Upper lobe of left lung (tissue), 4 donors: Measurements from ENCODE around the gene LILRB2.
"Not testable (repeated sequence)": the region's sequence is repeated elsewhere in the genome, so short reads cannot be mapped to it uniquely, and the experiment has no call there.

Experiments used
- CTCF ChIP-seq, 6 experiments: fragments of 450-650 bp in 4 of 6; fragments of 200-600 bp in 2 of 6; sonication (generic) in 2 of 6; IDR thresholded peaks; one replicate each; pipeline ENCODE4 v1.5.1; 2016 to 2019; ENCODE audit warnings: antibody characterized with exemption in 6 of 6
- EP300 ChIP-seq, 4 donors: sonication (generic); formaldehyde crosslinking; IDR thresholded peaks; one replicate each; pipeline ENCODE4 v1.5.1; 2017; ENCODE audit warnings: antibody characterized with exemption in 4 of 4, control low read depth in 2 of 4
- POLR2A ChIP-seq, 4 donors: fragments of 450-650 bp; IDR thresholded peaks; one replicate each; pipeline ENCODE4 v1.5.1; 2016 to 2017; ENCODE audit warnings: antibody characterized with exemption in 4 of 4, mild to moderate bottlenecking in 2 of 4
- POLR2AphosphoS5 ChIP-seq, 2 donors: sonication (generic); formaldehyde crosslinking; IDR thresholded peaks; one replicate each; pipeline ENCODE4 v1.5.1; 2017; ENCODE audit warnings: antibody characterized with exemption in 2 of 2

DNA sequence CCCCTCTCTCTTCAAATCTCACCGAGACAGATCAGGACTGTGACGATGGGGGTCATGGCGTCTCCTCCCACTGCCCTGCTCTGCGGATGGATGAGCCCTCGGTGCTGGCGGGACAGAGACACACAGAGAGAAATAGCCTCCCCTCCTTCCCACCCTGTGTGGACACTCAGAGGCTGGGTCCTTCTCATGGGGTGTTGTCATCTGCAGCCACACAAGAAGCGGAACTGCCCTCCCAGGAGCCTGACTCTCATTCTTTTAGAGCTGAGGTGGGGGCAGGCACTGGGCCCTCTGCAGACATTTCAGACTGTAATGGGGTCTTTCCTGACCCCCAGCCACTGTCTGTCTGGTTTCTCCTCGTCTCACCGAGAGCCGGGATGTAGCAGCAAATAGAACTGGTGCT lies 469 bp downstream of the LILRB2 start:
- not testable (repeated sequence) for TF ChIP-seq CTCF, POLR2AphosphoS5, EP300 (IDR thresholded peaks at IDR 0.05)
- TF ChIP-seq POLR2A (IDR thresholded peaks at IDR 0.05), result peak in 1 of 4 donors; percentile 22
